Astrocyte of the cerebellum (primary cell): Measurements from ENCODE around the gene FOXF2.

ENCODE experiments used
- DNase-seq: peaks from one replicate; pipeline ENCODE4 v3.0.0-alpha.2; 2011; ENCODE audit warnings: low read depth
- H3K4me3 ChIP-seq: 2 replicates; pipeline ENCODE4 v1.5.1; 2011; ENCODE audit warnings: mild to moderate bottlenecking, low read depth, low read length, moderate library complexity
- CTCF ChIP-seq: IDR thresholded peaks from 2 replicates; pipeline ENCODE4 v1.5.1; 2012; ENCODE audit warnings: low read length, low read depth, moderate library complexity, mild to moderate bottlenecking; ENCODE audit errors: missing control alignments
- in situ Hi-C: cut with HindIII; loops from 2 replicates; pipeline ENCODE4 v1.10.0; 2017; ENCODE audit warnings: low sequenced_read_pairs

FOXF2 gene

DNA sequence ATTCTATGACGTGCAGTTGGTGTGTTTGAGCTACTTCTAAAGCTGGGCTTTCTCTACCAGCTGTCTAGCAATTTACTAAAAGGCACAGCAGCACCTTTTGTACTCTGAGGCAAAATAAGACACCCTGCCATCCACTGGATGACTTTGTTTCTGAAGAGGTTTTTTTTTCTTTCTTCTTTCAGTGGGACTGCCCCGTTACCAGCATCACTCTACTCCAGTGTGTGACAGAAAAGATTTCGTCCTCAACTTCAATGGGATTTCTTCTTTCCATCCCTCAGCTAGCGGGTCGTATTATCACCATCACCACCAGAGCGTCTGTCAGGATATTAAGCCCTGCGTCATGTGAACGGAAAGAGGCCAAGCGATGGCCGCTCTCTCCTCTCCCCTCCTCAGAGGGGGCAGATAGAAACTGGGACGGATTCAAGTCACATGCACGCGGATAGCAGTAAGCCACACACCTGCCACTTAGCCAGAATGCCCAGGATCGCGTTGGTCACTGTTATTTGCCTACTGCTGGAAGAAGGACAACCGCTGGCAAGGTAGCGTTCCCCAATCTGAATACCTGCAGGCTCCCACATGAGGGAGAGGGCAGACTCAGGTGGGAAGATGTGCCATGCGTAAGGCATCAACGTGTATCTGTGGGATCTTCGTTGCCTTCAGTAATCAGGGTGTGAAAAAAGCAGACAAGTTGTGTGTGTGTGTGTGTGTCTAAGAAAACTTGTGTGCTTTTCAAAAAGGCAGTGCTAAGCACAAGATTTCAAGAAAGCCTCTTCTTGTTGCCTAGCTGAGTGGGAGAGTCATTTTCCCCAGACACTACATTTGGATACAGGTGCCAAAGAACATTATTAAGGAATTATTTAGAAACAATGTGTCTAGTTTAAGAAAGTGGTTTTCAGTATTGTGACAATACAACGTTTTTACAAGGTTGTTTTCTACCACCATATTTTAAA lies 5.4 kb downstream of the FOXF2 start:
- in situ Hi-C loops: loop anchor here (25.0 kb wide), 1 partner anchor 807 kb away; no protein-coding TSS in a partner anchor
- no peak for DNase-seq
- H3K4me3 ChIP-seq: no peak overlapping the region
- TF ChIP-seq CTCF: no peak

GRCh38 chr6:1395506-1395905 lies 6.1 kb downstream of the FOXF2 start:
- DNase-seq: no peak
- in situ Hi-C loops: loop anchor here (25.0 kb wide), 1 partner anchor 808 kb away; no protein-coding TSS in a partner anchor
- no peak for TF ChIP-seq CTCF
- no peak overlapping the region for H3K4me3 ChIP-seq

DNA sequence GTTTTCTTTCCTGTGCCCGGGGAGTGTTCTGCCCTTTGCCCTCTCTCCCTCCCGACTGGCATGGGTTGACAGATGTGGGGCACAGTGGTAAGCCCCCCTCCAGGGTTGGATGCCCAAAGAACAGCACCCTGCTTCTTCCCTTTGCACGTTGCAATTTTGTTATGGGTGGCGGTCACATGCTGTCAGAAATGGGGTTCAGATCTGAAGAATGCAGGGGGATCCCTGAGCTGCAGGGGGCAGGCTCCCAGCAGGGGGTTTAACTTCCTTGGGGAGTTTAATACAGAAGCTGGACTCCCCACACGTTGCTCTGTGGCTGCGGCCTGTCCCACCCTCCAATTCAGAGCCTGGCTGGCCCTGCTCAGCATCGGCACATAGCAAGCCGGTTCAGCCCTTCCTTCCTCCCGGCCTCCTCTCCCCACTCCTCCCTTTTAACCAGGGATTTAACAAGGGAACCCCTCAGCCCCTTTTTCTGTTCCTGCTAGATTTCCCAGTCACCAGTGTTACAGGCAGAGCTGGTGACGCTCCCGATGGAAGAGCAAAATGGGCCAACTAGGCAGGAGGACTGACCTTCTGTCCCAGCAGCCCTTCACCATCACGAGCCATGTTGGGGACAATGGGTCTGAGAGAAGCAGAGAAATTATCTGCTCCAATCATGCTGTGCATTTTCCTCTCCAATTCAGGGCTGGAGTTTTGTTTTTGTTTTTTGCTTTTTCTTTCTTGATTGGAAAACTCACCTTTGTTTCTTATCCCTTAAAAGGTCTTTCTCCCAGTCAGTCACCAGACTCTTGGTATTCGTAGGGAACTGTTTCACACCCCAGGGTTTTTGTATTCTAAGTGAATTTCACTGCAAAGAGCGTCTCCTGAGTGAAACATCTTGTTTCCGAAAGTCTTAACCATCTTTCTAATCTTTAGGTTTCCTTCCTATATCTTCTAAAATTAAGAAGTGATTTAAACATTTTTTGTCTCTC lies 6.8 kb downstream of the FOXF2 start:
- in situ Hi-C loops: loop anchor here (25.0 kb wide), 1 partner anchor 809 kb away; no protein-coding TSS in a partner anchor
- no peak overlapping the region for H3K4me3 ChIP-seq
- no peak for DNase-seq
- no peak for TF ChIP-seq CTCF

DNA sequence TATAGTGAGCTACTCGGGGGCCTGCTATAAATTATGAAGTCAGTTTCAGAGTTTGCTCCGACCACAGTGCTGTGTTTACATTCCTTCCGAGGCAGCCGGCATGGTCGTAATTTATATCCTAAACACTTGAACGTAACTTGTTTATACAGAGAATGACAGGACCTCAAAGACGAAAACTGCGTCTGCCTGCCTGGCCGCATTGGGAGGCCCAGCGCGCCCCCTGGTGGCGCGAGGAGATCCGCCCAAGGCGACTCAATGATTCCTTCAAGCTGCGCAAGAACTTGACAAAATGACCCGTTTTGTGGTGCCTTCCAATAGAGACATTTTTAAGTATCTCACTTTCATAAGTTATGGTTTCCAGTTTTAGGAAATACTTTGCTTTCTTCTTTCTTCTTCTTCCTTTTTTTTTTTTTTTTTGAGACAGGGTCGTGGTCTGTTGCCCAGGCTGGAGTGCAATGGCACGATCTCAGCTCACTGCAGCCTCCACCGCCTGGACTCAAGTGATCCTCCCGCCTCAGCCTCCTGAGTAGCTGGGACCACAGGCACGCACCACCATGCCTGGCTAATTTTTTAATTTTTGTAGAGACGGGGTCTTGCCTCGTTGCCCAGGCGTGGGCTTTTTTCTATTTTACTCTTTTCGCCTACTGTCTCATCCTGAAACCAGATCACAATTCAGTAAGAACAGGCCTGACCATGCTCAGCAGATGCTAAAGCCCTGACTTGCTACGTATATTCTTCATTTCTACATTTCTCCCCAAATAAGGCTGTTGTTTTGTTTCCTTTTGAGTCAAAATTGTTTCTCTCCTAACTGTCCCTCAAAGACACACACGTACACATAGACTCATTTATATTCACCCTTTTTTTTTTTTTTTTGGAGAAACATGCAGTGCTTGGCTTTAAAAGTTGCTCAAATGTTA lies 7.8 kb downstream of the FOXF2 start:
- peak; percentile 35 for DNase-seq
- H3K4me3 ChIP-seq: no peak overlapping the region
- TF ChIP-seq CTCF: peak; percentile 99
- in situ Hi-C loops: loop anchor here (25.0 kb wide), 1 partner anchor 810 kb away; no protein-coding TSS in a partner anchor

DNA sequence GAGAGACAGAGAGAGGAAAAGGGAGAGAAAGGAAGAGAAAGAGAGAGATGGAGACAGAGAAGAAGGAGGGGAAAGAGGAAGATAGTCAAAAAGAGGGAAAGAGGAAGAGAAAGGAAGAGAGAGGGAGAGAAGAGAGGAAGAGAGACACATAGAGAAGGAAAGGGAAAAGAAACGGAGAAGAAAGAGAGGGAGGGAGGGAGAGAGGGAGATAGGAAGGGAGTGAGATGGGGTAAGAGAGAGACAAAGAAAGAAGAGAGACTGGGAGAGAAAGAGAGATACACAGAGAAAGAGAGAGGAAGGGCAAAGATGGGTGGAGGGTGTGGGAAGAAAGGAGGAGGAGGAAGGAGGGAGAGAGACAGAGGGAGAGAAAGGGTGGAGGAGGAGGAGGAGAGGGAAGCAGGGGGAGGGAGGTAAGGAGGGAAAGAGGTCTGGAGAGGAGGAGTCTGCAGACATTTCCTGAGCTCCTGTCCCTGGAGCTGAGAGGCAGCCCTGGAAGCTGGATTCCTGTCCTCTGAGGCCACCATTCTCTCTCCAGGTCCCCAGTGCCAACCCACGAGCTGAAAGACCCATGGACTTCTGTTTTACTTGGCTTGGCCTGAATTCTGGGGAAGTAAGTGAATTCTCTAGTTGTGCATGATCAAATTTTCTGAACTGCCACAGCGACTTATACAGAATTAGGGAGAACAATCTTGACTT lies 9.9 kb downstream of the FOXF2 start:
- DNase-seq: no peak
- no peak for TF ChIP-seq CTCF
- in situ Hi-C loops: loop anchor here (25.0 kb wide), 1 partner anchor 812 kb away; no protein-coding TSS in a partner anchor
- H3K4me3 ChIP-seq: no peak overlapping the region
